IMR-90 (cell line): ENCODE results near the gene KLHL12. TPM values are rescaled to one million over a fixed set of nuclear protein-coding genes. Genes with fewer than 3 reads are reported as not detected.

Experiments
- ATAC-seq: fragments of 200-7000 bp; cut with Tn5 transposase; 2 replicates; pipeline ENCODE4 v1.9.1; 2020; ENCODE audit warnings: low read depth, mild to moderate bottlenecking, moderate library complexity
- BruUV-seq: library from RNA; stranded (reverse); fragments of 400-500 nt; replicated peaks from 2 replicates; lab custom pipeline; 2021; lab: Mats Ljungman, UMichigan
- CTCF ChIA-PET: fragments of 300-600 bp; formaldehyde crosslinking; extraction: SDS; loops from one replicate; lab custom pipeline; 2021; ENCODE audit warnings: antibody characterized with exemption; lab: Yijun Ruan, JAX
- POLR2A ChIA-PET: fragments of 300-600 bp; sonication (Branson Sonifier 250); formaldehyde crosslinking; loops from one replicate; lab custom pipeline; 2022; ENCODE audit warnings: antibody characterized with exemption; ENCODE audit not compliant: unreplicated experiment; lab: Charles Lee
- DNase-seq: peaks from one replicate; pipeline ENCODE4 v3.0.0; 2013
- H2AFZ ChIP-seq: replicated peaks from 2 replicates; pipeline ENCODE3; 2013; ENCODE audit warnings: low read length, mild to moderate bottlenecking; ENCODE audit not compliant: poor library complexity
- H2AK5ac ChIP-seq: 2 replicates; pipeline ENCODE4 v1.6.1; 2013; ENCODE audit warnings: low read depth, low read length, inconsistent platforms
- H2AK9ac ChIP-seq: replicated peaks from 2 replicates; pipeline ENCODE3; 2013; ENCODE audit warnings: mild to moderate bottlenecking, low read depth, low read length, moderate library complexity; ENCODE audit not compliant: poor library complexity
- H2BK120ac ChIP-seq: 2 replicates; pipeline ENCODE4 v1.6.1; 2013; ENCODE audit warnings: low read depth, low read length, inconsistent platforms
- H2BK15ac ChIP-seq: 3 replicates; pipeline ENCODE4 v1.6.1; 2013; ENCODE audit warnings: low read depth, low read length, inconsistent platforms
- H2BK20ac ChIP-seq: 2 replicates; pipeline ENCODE4 v1.6.1; 2013; ENCODE audit warnings: low read depth, mild to moderate bottlenecking, inconsistent platforms, low read length, moderate library complexity
- H2BK5ac ChIP-seq: 2 replicates; pipeline ENCODE4 v1.6.1; 2013; ENCODE audit warnings: mild to moderate bottlenecking, low read depth, low read length, inconsistent platforms; ENCODE audit not compliant: poor library complexity, severe bottlenecking
- H3K14ac ChIP-seq: replicated peaks from 2 replicates; pipeline ENCODE4 v1.6.1; 2013; ENCODE audit warnings: low read depth, low read length, inconsistent platforms
- H3K18ac ChIP-seq: 2 replicates; pipeline ENCODE4 v1.6.1; 2013; ENCODE audit warnings: low read depth, low read length, control low read depth
- H3K23ac ChIP-seq: 2 replicates; pipeline ENCODE4 v1.6.1; 2013; ENCODE audit warnings: low read depth, low read length, inconsistent platforms
- H3K27ac ChIP-seq: 2 replicates; pipeline ENCODE4 v1.5.1; 2013; ENCODE audit warnings: mild to moderate bottlenecking, control low read depth, low read length; ENCODE audit not compliant: insufficient read depth
- H3K27me3 ChIP-seq: 2 replicates; pipeline ENCODE4 v1.6.1; 2013; ENCODE audit warnings: low read length; ENCODE audit not compliant: control insufficient read depth, insufficient read depth
- H3K36me3 ChIP-seq: 2 replicates; pipeline ENCODE4 v1.6.1; 2013; ENCODE audit warnings: low read length, mixed read lengths; ENCODE audit not compliant: control insufficient read depth, insufficient read depth
- H3K4ac ChIP-seq: 2 replicates; pipeline ENCODE4 v1.6.1; 2013; ENCODE audit warnings: low read depth, low read length, inconsistent platforms
- H3K4me1 ChIP-seq: 2 replicates; pipeline ENCODE4 v1.6.1; 2013; ENCODE audit warnings: low read length, mixed read lengths; ENCODE audit not compliant: control insufficient read depth, insufficient read depth
- H3K4me2 ChIP-seq: 2 replicates; pipeline ENCODE4 v1.6.1; 2013; ENCODE audit warnings: low read depth, mild to moderate bottlenecking, control low read depth, low read length, moderate library complexity
- H3K4me3 ChIP-seq: 2 replicates; pipeline ENCODE4 v1.5.1; 2013; ENCODE audit warnings: low read depth, mild to moderate bottlenecking, control low read depth, low read length, moderate library complexity; ENCODE audit not compliant: insufficient read depth
- H3K56ac ChIP-seq: 2 replicates; pipeline ENCODE4 v1.6.1; 2013; ENCODE audit warnings: low read length, inconsistent platforms; ENCODE audit not compliant: insufficient read depth; ENCODE audit errors: extremely low read depth
- H3K79me1 ChIP-seq, 2 experiments: 2 replicates each; pipeline ENCODE4 v1.6.1; 2013; ENCODE audit warnings: low read length in 2 of 2, inconsistent platforms in 1 of 2, low read depth in 1 of 2
- H3K9ac ChIP-seq: 2 replicates; pipeline ENCODE4 v1.6.1; 2013; ENCODE audit warnings: low read depth, low read length, control low read depth
- H3K9me1 ChIP-seq: 2 replicates; pipeline ENCODE4 v1.6.1; 2013; ENCODE audit warnings: low read length, inconsistent platforms; ENCODE audit not compliant: insufficient read depth
- H3K9me3 ChIP-seq: 2 replicates; pipeline ENCODE4 v1.6.1; 2013; ENCODE audit warnings: low read length; ENCODE audit not compliant: control insufficient read depth, insufficient read depth
- H4K20me1 ChIP-seq: 2 replicates; pipeline ENCODE4 v1.6.1; 2013; ENCODE audit warnings: low read length, inconsistent platforms; ENCODE audit not compliant: insufficient read depth
- H4K5ac ChIP-seq: 2 replicates; pipeline ENCODE4 v1.6.1; 2013; ENCODE audit warnings: mild to moderate bottlenecking, low read depth, low read length, control low read depth
- H4K8ac ChIP-seq, 2 experiments: 2 replicates each; pipeline ENCODE4 v1.6.1; 2013; ENCODE audit warnings: low read depth in 2 of 2, low read length in 2 of 2, control low read depth in 1 of 2, inconsistent platforms in 1 of 2
- H4K91ac ChIP-seq: 2 replicates; pipeline ENCODE4 v1.6.1; 2013; ENCODE audit warnings: low read depth, low read length, inconsistent platforms; ENCODE audit not compliant: insufficient read depth
- CHD1 ChIP-seq: IDR thresholded peaks from 2 replicates; pipeline ENCODE4 v1.6.1; 2012; ENCODE audit warnings: low read depth, low read length, improper control_type of control experiment
- MAFK ChIP-seq: IDR thresholded peaks from 2 replicates; pipeline ENCODE4 v1.6.1; 2012; ENCODE audit warnings: low read depth, low read length, improper control_type of control experiment
- WGBS, 2 experiments: methylation state at CpG; one replicate each; pipeline versions ENCODE4 v1.1.5 to v1.1.7; 2013; ENCODE audit warnings: missing lambda C conversion rate in 2 of 2; ENCODE audit not compliant: insufficient read length in 1 of 2; ENCODE audit errors: extremely low coverage in 2 of 2; 5-methylcytosine and 5-hydroxymethylcytosine counted together
- dilution Hi-C: fragments of 300-500 bp; cut with HindIII; formaldehyde crosslinking; loops from one replicate; pipeline ENCODE4 v1.14.3; 2018; ENCODE audit warnings: low sequenced_read_pairs; ENCODE audit not compliant: unreplicated experiment
- in situ Hi-C: fragments of 300-500 bp; cut with MboI; formaldehyde crosslinking; loops from 3 replicates; pipeline ENCODE4 v1.14.3; 2019; ENCODE audit warnings: low sequenced_read_pairs, inconsistent platforms, mixed read lengths
- intact Hi-C: fragments of 100-400 bp; cut with micrococcal nuclease; formaldehyde crosslinking; loops from 2 replicates; pipeline ENCODE4 v1.10.0; 2022
- polyA plus RNA-seq, 3 experiments: library from polyadenylated mRNA; depleted of rRNA; stranded (reverse); fragments of >200 nt; gene quantifications; 2 replicates each; pipeline ENCODE4 v1.2.3, GENCODE V29; 2012; ENCODE audit warnings: low replicate concordance in 1 of 3
- total RNA-seq: library from RNA; depleted of rRNA; stranded (reverse); fragments of >200 nt; gene quantifications from 2 replicates; pipeline ENCODE4 v1.2.3, GENCODE V29; 2012

Gene KLHL12
- total and polyA plus RNA-seq, 2 of the 4 experiments (the other 2 are of a cell fraction): 17.2 to 38.4 TPM

GRCh38 chr1:202972046-202972445 is 45.0 kb upstream of the KLHL12 start:
- dilution Hi-C loops: no loop called here

More at GRCh38 chr1:202972046-202972445, 45.0 kb upstream of the KLHL12 start:
- Histone ChIP-seq H3K36me3 (no peaks in the 10 kb centered on the region), H3K4me1 (no peaks in the 10 kb centered on the region), H2BK15ac (no peak overlapping the region), H2BK120ac (no peak overlapping the region), H3K56ac (no peak overlapping the region), H3K4ac (no peak overlapping the region), H3K9me1 (0 out of 2 replicates have a peak, but pooled peaks cover 4% of the 10 kb centered on the region), H3K4me2 (no peak overlapping the region), H2BK20ac (no peak overlapping the region), H2AFZ (no peak overlapping the region), H4K20me1 (no peaks in the 10 kb centered on the region), H3K23ac (no peak overlapping the region), H2AK5ac (no peak overlapping the region), H3K18ac (no peak overlapping the region), H3K27ac (no peak overlapping the region), H3K79me1 (0 out of 4 replicates have a peak, but pooled peaks cover 0 to 7% of the 10 kb centered on the region in 2 experiments), H4K8ac (no peak overlapping the region), H2BK5ac (no peak overlapping the region), H3K4me3 (no peak overlapping the region), H3K27me3 (peaks cover 27% of the 10 kb centered on the region), H3K14ac (no peak overlapping the region), H4K91ac (no peak overlapping the region), H4K5ac (no peak overlapping the region), H3K9ac (no peak overlapping the region), H3K9me3 (no peaks in the 10 kb centered on the region), H2AK9ac (no peak overlapping the region)
- no TSS peak for BruUV-seq
- in situ Hi-C loops: no loop called here
- TF ChIP-seq CHD1: no peak
- TF ChIP-seq MAFK: peak; percentile 49
- intact Hi-C loops: no loop called here
- ATAC-seq (no peak), DNase-seq (no peak)
- 100% methylated on average over 1 of the region's 4 CpGs; no CpG with 5 or more reads in 1 of the 2 experiments for WGBS, 2 experiments
- CTCF ChIA-PET: no interaction called here
- POLR2A ChIA-PET: no interaction called here
